Smooth muscle cell (in vitro differentiated cells): ENCODE measurements around the gene TMEM91. TPM values are rescaled to one million over a fixed set of nuclear protein-coding genes. Genes with fewer than 3 reads are reported as not detected.

Experiments
- DNase-seq: peaks from one replicate; lab custom pipeline; 2025; ENCODE audit not compliant: unreplicated experiment; lab: John Stamatoyannopoulos, UW
- H2AFZ ChIP-seq: fragments of 200-600 bp; sonication (generic); 2 replicates; pipeline ENCODE4 v1.6.0; 2016; ENCODE audit warnings: antibody characterized with exemption, low read depth, mild to moderate bottlenecking
- H3F3A ChIP-seq: fragments of 200-600 bp; sonication (generic); 2 replicates; pipeline ENCODE4 v1.6.0; 2017; ENCODE audit warnings: antibody characterized with exemption, low read depth
- H3K27ac ChIP-seq: fragments of 200-600 bp; sonication (generic); 2 replicates; pipeline ENCODE4 v1.5.1; 2016; ENCODE audit warnings: low read depth, mild to moderate bottlenecking
- H3K27me3 ChIP-seq: fragments of 200-600 bp; sonication (generic); 2 replicates; pipeline ENCODE4 v1.6.1; 2016; ENCODE audit warnings: low read depth, mild to moderate bottlenecking
- H3K36me3 ChIP-seq: fragments of 200-600 bp; sonication (generic); 2 replicates; pipeline ENCODE4 v1.5.1; 2016; ENCODE audit warnings: low read depth
- H3K4me1 ChIP-seq: fragments of 200-600 bp; sonication (generic); 2 replicates; pipeline ENCODE4 v1.5.1; 2016; ENCODE audit warnings: low read depth
- H3K4me2 ChIP-seq: fragments of 200-600 bp; sonication (generic); 2 replicates; pipeline ENCODE4 v1.6.0; 2016; ENCODE audit warnings: mild to moderate bottlenecking
- H3K4me3 ChIP-seq: fragments of 200-600 bp; sonication (generic); 2 replicates; pipeline ENCODE4 v1.5.1; 2016; ENCODE audit warnings: mild to moderate bottlenecking
- H3K79me2 ChIP-seq: fragments of 200-600 bp; sonication (generic); 2 replicates; pipeline ENCODE4 v1.6.0; 2016; ENCODE audit warnings: low read depth, mild to moderate bottlenecking
- H3K9ac ChIP-seq: fragments of 200-600 bp; sonication (generic); 2 replicates; pipeline ENCODE4 v1.6.0; 2016; ENCODE audit warnings: low read depth
- H3K9me3 ChIP-seq: fragments of 200-600 bp; sonication (generic); replicated peaks from 2 replicates; pipeline ENCODE4 v1.5.1; 2016; ENCODE audit warnings: low read depth
- H4K20me1 ChIP-seq: fragments of 200-600 bp; sonication (generic); 2 replicates; pipeline ENCODE4 v1.6.0; 2016; ENCODE audit warnings: low read depth
- WGBS: methylation state at CpG from one replicate; pipeline ENCODE4 v1.1.7; 2016; ENCODE audit warnings: low lambda C conversion rate; 5-methylcytosine and 5-hydroxymethylcytosine counted together
- polyA plus RNA-seq: library from polyadenylated mRNA; unstranded; fragments of >200 nt; fragmentation: Nextera tagmentation; extraction: Ambion mirVana; gene quantifications from 2 replicates; pipeline ENCODE4 v1.2.1, GENCODE V29; 2016
- total RNA-seq: library from RNA; depleted of rRNA; stranded (reverse); fragments of >200 nt; gene quantifications from 2 replicates; pipeline ENCODE4 v1.2.3, GENCODE V29; 2014
- TF ChIP-seq, protein P1 (sequence below): fragments of 200-600 bp; sonication (generic); IDR thresholded peaks from 2 replicates; pipeline ENCODE4 v1.5.1; 2017; ENCODE audit warnings: borderline replicate concordance, mild to moderate bottlenecking, antibody characterized with exemption; ENCODE audit not compliant: insufficient read depth, poor library complexity, severe bottlenecking

Gene TMEM91
- total and polyA plus RNA-seq, 2 experiments from 2014 or later, result 11.0 to 24.3 TPM

DNA sequence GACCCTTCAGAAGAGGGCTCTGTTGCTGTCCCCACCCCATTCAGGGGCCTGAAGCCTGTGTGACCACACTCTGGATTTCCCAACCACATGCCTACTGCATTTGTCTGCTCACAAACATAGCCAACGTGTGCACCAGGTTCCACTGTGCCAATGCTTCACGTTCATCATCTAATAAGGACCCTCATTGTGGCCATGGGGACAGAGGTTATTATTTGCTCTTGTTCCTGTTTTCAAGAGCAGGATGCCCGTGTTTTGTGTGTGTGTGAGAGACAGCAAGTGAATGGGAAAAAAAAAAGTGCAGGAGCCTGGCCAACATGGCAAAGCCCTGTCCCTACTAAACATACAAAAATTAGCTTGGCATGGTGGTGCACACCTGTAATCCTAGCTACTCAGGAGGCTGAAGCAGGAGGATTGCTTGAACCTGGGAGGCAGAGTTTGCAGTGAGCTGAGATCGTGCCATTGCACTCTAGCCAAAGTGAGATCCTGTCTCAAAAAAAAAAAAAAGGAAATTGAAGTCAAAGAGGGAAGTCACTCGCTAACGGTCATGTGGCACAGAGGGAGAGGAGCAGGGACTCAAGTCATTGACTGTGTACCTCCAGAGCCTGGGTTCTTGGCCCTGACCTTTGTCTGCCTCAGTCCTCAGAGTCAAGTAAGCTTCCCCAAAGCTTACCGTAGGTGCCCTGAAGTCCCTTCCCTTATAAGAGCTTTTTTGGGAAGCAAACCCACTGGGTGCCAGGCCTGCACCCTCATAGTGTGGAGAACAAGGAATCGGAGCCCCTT, 44.0 kb downstream of the TMEM91 start:
- Histone ChIP-seq H3F3A (no peaks in the 10 kb centered on the region), H3K79me2 (no peaks in the 10 kb centered on the region), H3K4me3 (no peak overlapping the region), H3K36me3 (no peaks in the 10 kb centered on the region), H3K27ac (no peak overlapping the region), H4K20me1 (no peaks in the 10 kb centered on the region), H3K9me3 (no peaks in the 10 kb centered on the region), H3K4me2 (no peak overlapping the region), H2AFZ (no peak overlapping the region), H3K4me1 (no peaks in the 10 kb centered on the region), H3K9ac (no peak overlapping the region), H3K27me3 (no peaks in the 10 kb centered on the region)
- TF ChIP-seq, protein P1, sequence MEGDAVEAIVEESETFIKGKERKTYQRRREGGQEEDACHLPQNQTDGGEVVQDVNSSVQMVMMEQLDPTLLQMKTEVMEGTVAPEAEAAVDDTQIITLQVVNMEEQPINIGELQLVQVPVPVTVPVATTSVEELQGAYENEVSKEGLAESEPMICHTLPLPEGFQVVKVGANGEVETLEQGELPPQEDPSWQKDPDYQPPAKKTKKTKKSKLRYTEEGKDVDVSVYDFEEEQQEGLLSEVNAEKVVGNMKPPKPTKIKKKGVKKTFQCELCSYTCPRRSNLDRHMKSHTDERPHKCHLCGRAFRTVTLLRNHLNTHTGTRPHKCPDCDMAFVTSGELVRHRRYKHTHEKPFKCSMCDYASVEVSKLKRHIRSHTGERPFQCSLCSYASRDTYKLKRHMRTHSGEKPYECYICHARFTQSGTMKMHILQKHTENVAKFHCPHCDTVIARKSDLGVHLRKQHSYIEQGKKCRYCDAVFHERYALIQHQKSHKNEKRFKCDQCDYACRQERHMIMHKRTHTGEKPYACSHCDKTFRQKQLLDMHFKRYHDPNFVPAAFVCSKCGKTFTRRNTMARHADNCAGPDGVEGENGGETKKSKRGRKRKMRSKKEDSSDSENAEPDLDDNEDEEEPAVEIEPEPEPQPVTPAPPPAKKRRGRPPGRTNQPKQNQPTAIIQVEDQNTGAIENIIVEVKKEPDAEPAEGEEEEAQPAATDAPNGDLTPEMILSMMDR, result no peak
- DNase-seq, result no peak
- WGBS, result 96% methylated on average over 8 of the region's 8 CpGs

DNA sequence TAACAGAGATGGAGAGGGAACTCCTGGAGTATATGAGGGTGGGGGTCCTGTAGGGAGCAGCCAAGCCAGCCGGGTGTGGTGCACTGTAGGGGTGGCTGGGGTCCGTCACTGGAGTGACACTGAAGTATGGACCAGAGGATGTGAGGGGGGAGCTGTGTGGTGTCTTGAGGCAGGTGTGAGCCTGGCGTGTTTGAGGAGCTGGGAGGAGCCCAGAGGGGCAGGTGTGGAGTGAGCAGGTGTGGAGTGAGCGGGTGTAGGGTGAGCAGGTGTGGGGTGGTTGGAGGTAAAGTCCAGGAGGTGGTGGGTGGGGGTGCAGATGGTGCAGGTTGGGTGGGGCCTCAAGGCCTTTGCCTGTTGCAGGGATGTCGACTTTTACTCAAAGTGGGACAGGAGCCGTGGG, 45.0 kb downstream of the TMEM91 start:
- H3K79me2 ChIP-seq, result no peaks in the 10 kb centered on the region
- H3K4me2 ChIP-seq, result no peak overlapping the region
- TF ChIP-seq, protein P1, result no peak
- no peak overlapping the region for H3K4me3 ChIP-seq
- no peaks in the 10 kb centered on the region for H3K4me1 ChIP-seq
- no peak for DNase-seq
- H4K20me1 ChIP-seq, result no peaks in the 10 kb centered on the region
- H3K27me3 ChIP-seq, result no peaks in the 10 kb centered on the region
- H3K27ac ChIP-seq, result no peak overlapping the region
- no peak overlapping the region for H3K9ac ChIP-seq
- no peaks in the 10 kb centered on the region for H3F3A ChIP-seq
- H3K9me3 ChIP-seq, result no peaks in the 10 kb centered on the region
- H2AFZ ChIP-seq, result no peak overlapping the region
- 95% methylated on average over 6 of the region's 6 CpGs for WGBS
- no peaks in the 10 kb centered on the region for H3K36me3 ChIP-seq

DNA sequence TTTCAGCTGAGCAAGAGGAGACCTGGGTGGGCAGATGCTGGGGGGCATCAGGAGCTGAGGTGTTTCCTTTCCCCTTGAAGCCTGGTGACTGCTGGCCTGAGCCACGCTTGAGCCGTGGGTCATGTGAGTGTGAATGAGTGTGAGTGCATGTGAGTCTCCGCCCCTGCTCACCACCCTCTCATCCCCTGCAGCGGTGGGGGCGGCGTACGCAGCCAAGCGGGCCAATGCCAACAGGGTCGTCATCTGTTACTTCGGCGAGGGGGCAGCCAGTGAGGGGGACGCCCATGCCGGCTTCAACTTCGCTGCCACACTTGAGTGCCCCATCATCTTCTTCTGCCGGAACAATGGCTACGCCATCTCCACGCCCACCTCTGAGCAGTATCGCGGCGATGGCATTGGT, 45.6 kb downstream of the TMEM91 start:
- TF ChIP-seq, protein P1, result no peak
- no peaks in the 10 kb centered on the region for H3K79me2 ChIP-seq
- WGBS, result 96% methylated on average over 12 of the region's 20 CpGs
- H3K27ac ChIP-seq, result no peak overlapping the region
- peaks cover 5% of the 10 kb centered on the region for H3K4me1 ChIP-seq
- DNase-seq, result no peak
- no peaks in the 10 kb centered on the region for H3K27me3 ChIP-seq
- H3K4me2 ChIP-seq, result no peak overlapping the region
- H3K36me3 ChIP-seq, result no peaks in the 10 kb centered on the region
- H3K9me3 ChIP-seq, result no peaks in the 10 kb centered on the region
- no peak overlapping the region for H2AFZ ChIP-seq
- no peak overlapping the region for H3K9ac ChIP-seq
- H4K20me1 ChIP-seq, result no peaks in the 10 kb centered on the region
- no peaks in the 10 kb centered on the region for H3F3A ChIP-seq
- no peak overlapping the region for H3K4me3 ChIP-seq

DNA sequence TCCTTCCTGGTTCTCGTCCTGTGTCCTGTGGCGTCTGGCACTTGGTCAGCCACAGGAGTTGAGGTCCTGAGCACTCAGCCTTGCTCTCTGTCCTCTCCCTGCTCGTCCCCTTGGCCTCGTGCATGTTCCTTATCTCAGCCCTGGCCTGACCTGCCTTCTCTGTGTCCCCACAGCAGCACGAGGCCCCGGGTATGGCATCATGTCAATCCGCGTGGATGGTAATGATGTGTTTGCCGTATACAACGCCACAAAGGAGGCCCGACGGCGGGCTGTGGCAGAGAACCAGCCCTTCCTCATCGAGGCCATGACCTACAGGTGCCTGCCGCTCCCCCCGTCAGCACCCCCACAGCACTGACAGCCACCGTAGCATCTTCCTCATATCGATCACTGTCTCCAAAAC, 46.1 kb downstream of the TMEM91 start:
- H3K4me1 ChIP-seq, result peaks cover 6% of the 10 kb centered on the region
- no peak overlapping the region for H3K4me2 ChIP-seq
- H4K20me1 ChIP-seq, result no peaks in the 10 kb centered on the region
- no peaks in the 10 kb centered on the region for H3K36me3 ChIP-seq
- WGBS, result 94% methylated on average over 18 of the region's 18 CpGs
- TF ChIP-seq, protein P1, result no peak
- H3K9me3 ChIP-seq, result no peaks in the 10 kb centered on the region
- no peak overlapping the region for H3K27ac ChIP-seq
- no peaks in the 10 kb centered on the region for H3K79me2 ChIP-seq
- no peak overlapping the region for H3K4me3 ChIP-seq
- H2AFZ ChIP-seq, result no peak overlapping the region
- H3K9ac ChIP-seq, result no peak overlapping the region
- no peaks in the 10 kb centered on the region for H3F3A ChIP-seq
- H3K27me3 ChIP-seq, result no peaks in the 10 kb centered on the region
- no peak for DNase-seq
